Measurements from ENCODE around the gene MAP2K5.

MAP2K5 gene

GRCh38 chr15:67794832-67795574 lies 252.5 kb downstream of the MAP2K5 start (continued):
- TF ChIP-seq ZNF324 (tag by site-specific recombination; IDR thresholded peaks at IDR 0.05), result peak; percentile 54; the same call in 1 of the 2 replicates
- TF ChIP-seq, protein P1, sequence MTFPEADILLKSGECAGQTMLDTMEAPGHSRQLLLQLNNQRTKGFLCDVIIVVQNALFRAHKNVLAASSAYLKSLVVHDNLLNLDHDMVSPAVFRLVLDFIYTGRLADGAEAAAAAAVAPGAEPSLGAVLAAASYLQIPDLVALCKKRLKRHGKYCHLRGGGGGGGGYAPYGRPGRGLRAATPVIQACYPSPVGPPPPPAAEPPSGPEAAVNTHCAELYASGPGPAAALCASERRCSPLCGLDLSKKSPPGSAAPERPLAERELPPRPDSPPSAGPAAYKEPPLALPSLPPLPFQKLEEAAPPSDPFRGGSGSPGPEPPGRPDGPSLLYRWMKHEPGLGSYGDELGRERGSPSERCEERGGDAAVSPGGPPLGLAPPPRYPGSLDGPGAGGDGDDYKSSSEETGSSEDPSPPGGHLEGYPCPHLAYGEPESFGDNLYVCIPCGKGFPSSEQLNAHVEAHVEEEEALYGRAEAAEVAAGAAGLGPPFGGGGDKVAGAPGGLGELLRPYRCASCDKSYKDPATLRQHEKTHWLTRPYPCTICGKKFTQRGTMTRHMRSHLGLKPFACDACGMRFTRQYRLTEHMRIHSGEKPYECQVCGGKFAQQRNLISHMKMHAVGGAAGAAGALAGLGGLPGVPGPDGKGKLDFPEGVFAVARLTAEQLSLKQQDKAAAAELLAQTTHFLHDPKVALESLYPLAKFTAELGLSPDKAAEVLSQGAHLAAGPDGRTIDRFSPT (tag by site-specific recombination; IDR thresholded peaks at IDR 0.05), result no peak
- TF ChIP-seq ZNF529 (tag by site-specific recombination; IDR thresholded peaks at IDR 0.05; ENCODE audit: insufficient replicate concordance), result no peak
- no peak for TF ChIP-seq SALL2 (tag by site-specific recombination; IDR thresholded peaks at IDR 0.05; ENCODE audit: borderline replicate concordance)

DNA sequence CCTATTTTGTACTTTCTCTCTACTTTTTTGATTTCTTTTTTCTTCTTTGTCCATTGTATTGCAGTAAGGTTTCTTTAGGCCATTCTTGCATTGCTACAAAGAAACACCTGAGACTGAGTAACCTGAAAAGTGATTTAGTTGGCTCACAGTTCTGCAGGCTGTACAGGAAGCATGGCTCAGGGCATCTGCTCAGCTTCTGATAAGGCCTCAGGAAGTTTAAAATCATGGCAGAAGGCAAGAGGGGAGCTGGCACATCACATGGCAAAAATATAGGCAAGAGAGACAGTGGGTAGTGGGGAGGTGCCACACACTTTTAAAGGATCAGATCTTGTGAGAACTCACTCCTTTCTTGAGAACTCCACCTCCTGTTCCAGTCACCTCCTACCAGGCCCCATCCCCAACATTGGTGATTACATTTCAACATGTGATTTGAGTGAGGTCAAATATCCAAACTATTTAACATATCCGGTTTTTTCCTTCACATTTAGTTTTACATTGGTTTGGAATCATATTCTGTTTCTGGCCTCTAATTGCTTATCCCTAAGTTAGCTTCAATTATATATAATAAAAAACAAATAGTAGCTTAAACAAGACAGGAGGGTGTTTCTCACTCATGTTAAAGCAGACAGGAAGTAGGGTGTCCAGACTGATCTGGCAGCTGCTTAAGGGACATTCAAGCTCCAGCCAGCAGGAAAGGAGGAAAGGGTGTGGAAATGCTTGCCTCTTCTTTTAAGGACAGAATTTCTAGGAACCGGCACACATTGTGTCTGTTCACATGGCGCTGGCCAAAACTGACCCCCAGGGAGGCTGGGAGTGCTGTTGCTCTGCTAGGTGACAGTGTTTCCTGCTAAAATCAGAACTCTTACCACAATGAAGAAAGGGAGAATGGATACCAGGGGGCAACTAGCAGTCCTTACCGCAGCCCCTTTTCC lies 254.0 kb downstream of the MAP2K5 start:
- H3K27ac ChIP-seq (ENCODE audit: extremely low read depth, low read depth, low read length), result no peak overlapping the region
- ChIA-PET POLR2A (no interaction called here), CTCF (interaction anchor here (1.0 kb wide), 1 partner anchor 40 kb away, joined by 4 read pairs; no protein-coding TSS in a partner anchor)
- TF ChIP-seq ZBTB20 (tag by site-specific recombination; IDR thresholded peaks at IDR 0.05) (no peak), ZNF707 (tag by site-specific recombination; IDR thresholded peaks at IDR 0.05) (peak; percentile 64; the same call in 1 of the 2 replicates), ZNF274 (IDR thresholded peaks at IDR 0.05; ENCODE audit: low read length) (no peak), ZNF274 (tag by site-specific recombination; IDR thresholded peaks at IDR 0.05; ENCODE audit: borderline replicate concordance) (peak; percentile 92; the same call in 1 of the 2 replicates)
- H3K4me3 ChIP-seq (ENCODE audit: low read depth, low read length), result no peak overlapping the region
- no peaks in the 10 kb centered on the region for H3K36me3 ChIP-seq (ENCODE audit: control insufficient read depth in 2 of 2, insufficient read depth in 1 of 2, low read length in 2 of 2)
- peaks cover 19% of the 10 kb centered on the region for H3K4me1 ChIP-seq (ENCODE audit: control insufficient read depth, insufficient read depth, low read length)
- H3K9me3 ChIP-seq (ENCODE audit: control insufficient read depth, insufficient read depth, low read depth, low read length), result no peaks in the 10 kb centered on the region; the same call in 1 of the 2 replicates

DNA sequence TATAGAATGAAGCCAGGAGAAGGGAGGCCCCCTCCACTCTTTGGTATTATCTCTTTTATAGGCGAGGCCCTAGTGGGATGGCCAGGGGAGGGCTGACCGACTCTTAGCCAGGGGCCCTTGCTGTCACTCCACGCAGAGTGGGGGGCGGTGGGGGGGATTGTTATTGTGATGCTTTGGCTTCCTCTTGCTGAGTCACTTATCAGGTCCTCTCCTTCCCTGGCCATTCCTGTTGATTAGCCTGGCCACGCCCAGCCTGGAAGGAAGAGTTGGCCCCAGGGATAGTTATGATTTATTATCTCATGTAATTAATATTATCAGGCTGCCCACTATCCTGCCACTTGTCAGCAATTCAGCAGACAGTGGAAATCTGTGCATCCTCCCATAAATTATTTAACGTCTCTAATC lies 257.3 kb downstream of the MAP2K5 start:
- POLR2A ChIA-PET, result no interaction called here
- Histone ChIP-seq H3K27ac (ENCODE audit: extremely low read depth, low read depth, low read length) (no peak overlapping the region), H3K36me3 (ENCODE audit: control insufficient read depth in 2 of 2, insufficient read depth in 1 of 2, low read length in 2 of 2) (no peaks in the 10 kb centered on the region), H3K4me1 (ENCODE audit: control insufficient read depth, insufficient read depth, low read length) (no peaks in the 10 kb centered on the region), H3K4me3 (ENCODE audit: low read depth, low read length) (no peak overlapping the region), H3K9me3 (ENCODE audit: control insufficient read depth, insufficient read depth, low read depth, low read length) (no peaks in the 10 kb centered on the region; the same call in 1 of the 2 replicates)
- CTCF ChIA-PET, result interaction anchor here (0.6 kb wide), 1 partner anchor 870 kb away, joined by 4 read pairs; no protein-coding TSS in a partner anchor
- TF ChIP-seq HOXC10 (CRISPR knock-in tag; IDR thresholded peaks at IDR 0.05) (no peak), ZNF362 (tag by site-specific recombination; IDR thresholded peaks at IDR 0.05) (no peak), ZNF670 (tag by site-specific recombination; IDR thresholded peaks at IDR 0.05; ENCODE audit: low read depth) (no peak), ZIC2 (tag by site-specific recombination; IDR thresholded peaks at IDR 0.05) (peak; percentile 96), SP2 (tag by site-specific recombination; IDR thresholded peaks at IDR 0.05) (no peak), GLIS1 (tag by site-specific recombination; IDR thresholded peaks at IDR 0.05) (peak; percentile 73), KLF8 (tag by site-specific recombination; IDR thresholded peaks at IDR 0.05) (no peak), TCF7L2 (IDR thresholded peaks at IDR 0.05; ENCODE audit: borderline replicate concordance, low read depth, low read length) (no peak), KLF1 (tag by site-specific recombination; IDR thresholded peaks at IDR 0.05) (peak; percentile 24; the same call in 1 of the 2 replicates), YY2 (tag by site-specific recombination; IDR thresholded peaks at IDR 0.05) (no peak), KLF9 (tag by site-specific recombination; IDR thresholded peaks at IDR 0.05; ENCODE audit: low read depth) (no peak), ZNF416 (tag by site-specific recombination; IDR thresholded peaks at IDR 0.05) (no peak), ZNF792 (tag by site-specific recombination; IDR thresholded peaks at IDR 0.05) (no peak), ZNF335 (tag by site-specific recombination; conservative IDR thresholded peaks at IDR 0.05) (no peak), ZNF398 (tag by site-specific recombination; IDR thresholded peaks at IDR 0.05) (peak; percentile 83)
- TF ChIP-seq, protein P2, sequence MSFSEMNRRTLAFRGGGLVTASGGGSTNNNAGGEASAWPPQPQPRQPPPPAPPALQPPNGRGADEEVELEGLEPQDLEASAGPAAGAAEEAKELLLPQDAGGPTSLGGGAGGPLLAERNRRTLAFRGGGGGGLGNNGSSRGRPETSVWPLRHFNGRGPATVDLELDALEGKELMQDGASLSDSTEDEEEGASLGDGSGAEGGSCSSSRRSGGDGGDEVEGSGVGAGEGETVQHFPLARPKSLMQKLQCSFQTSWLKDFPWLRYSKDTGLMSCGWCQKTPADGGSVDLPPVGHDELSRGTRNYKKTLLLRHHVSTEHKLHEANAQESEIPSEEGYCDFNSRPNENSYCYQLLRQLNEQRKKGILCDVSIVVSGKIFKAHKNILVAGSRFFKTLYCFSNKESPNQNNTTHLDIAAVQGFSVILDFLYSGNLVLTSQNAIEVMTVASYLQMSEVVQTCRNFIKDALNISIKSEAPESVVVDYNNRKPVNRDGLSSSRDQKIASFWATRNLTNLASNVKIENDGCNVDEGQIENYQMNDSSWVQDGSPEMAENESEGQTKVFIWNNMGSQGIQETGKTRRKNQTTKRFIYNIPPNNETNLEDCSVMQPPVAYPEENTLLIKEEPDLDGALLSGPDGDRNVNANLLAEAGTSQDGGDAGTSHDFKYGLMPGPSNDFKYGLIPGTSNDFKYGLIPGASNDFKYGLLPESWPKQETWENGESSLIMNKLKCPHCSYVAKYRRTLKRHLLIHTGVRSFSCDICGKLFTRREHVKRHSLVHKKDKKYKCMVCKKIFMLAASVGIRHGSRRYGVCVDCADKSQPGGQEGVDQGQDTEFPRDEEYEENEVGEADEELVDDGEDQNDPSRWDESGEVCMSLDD (tag by site-specific recombination; IDR thresholded peaks at IDR 0.05), result no peak
